PC-9 (cell line): Measurements from ENCODE around the gene AGBL4.

ENCODE experiments used
- CTCF ChIP-seq: fragments of 200-600 bp; sonication (generic); conservative IDR thresholded peaks from 2 replicates; pipeline ENCODE4 v1.6.1; 2017; ENCODE audit warnings: mixed run types, antibody characterized with exemption, mild to moderate bottlenecking, moderate library complexity
- EZH2 ChIP-seq: fragments of 200-600 bp; sonication (generic); IDR thresholded peaks from 2 replicates; pipeline ENCODE4 v1.8.0; 2017; ENCODE audit warnings: antibody characterized with exemption, low read depth

DNA sequence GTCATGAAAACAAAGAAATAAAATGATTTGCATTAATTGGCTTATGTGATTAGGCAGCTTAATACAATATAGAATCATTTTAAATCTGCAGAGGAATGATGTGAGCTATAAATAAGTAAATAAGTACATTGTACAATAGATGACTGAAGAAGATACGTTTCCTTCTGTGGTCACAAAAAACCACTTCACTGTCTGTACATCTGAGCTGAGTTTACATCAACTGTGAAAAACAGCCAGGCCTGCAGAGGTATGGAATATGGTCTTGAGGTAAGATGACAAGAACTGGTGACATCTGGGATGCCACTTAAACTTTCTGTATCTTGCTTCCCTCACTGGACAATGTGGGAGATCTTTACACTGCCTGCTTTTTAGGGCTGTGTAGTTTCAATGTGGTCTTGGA lies 1117.0 kb downstream of the AGBL4 start:
- TF ChIP-seq CTCF (no peak), EZH2 (no peak)
